GM19238 (cell line): ENCODE results near the gene MACROD2.

Experiments
- DNase-seq: peaks from one replicate; pipeline ENCODE4 v3.0.0; 2011; ENCODE audit warnings: low spot score; ENCODE audit not compliant: insufficient read length

The MACROD2 gene

DNA sequence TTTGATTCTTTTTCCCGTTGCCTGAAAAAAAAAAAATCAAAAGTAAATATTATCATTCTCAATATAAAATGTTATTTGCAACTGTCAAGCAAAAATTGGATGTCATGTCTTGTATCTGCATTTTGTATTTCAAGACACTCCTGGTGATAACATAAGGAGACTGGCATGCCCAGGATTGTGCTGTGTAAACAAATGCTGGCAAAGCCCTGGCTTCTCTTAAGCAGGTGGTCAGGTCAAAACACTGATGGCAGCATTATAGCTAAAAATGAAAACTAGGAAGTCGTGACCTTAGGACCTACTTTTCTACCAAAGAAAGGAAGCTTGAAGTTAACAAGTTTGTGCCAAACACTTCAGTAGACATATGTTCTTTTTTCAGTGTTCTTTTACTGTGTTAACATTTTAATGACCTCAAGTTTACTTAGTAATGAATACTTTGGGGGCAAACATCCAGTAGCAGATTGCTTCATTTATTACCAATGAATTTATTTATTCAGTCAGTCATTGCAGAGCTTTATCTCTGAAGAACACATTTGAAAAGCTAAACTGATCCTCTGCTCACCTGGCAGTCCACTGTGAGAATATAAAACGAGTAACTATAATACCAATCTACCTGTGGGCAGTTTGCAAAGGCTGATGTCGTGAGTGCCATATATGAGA, 585.2 kb downstream of the MACROD2 start:
- no peak for DNase-seq

GRCh38 chr20:14581731-14582130, 586.4 kb downstream of the MACROD2 start:
- DNase-seq, result no peak

GRCh38 chr20:14582855-14583254, 587.5 kb downstream of the MACROD2 start:
- DNase-seq, result no peak

GRCh38 chr20:14583413-14583812, 588.1 kb downstream of the MACROD2 start:
- DNase-seq, result no peak

DNA sequence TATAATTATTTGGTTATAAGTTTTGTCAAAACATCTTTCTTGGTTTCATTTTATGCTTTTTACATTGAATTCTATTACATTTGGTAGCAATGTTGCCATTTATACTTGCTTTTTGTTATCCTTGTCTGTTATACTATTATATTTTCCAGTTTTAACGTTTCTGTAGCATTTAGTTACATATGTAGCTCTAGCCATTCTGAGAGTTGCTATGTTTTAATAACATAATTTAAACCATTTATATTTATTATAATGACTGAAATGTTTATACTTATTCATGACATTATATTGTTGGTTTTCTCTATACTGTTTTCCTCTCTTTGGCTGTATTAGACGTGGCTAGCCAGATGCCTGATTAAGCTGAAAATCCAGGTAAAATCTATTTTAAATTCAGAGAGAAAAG, 594.1 kb downstream of the MACROD2 start:
- no peak for DNase-seq

DNA sequence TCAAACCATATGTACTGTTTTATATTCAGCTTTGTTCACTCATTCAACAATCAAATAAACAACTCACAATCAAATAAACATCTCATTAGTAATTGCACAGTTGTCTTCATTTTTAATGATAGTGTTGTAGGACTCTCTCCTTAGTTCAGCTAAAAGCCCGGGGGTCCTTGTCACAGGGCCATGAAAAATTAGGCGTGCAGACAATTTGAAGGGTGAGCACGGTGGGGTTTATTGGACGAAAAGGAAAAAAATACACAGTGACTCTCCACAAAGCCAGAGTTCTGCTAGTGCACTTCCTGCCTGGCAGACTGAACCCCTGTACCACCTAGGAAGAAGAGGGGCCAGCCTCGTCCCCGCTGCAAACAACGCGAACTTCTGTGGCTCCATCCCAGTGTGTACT, 599.7 kb downstream of the MACROD2 start:
- no peak for DNase-seq

- DNase-seq, result no peak
Measured at GRCh38 chr20:14597206-14597715, 601.9 kb downstream of the MACROD2 start.

GRCh38 chr20:14599613-14600012, 604.3 kb downstream of the MACROD2 start:
- no peak for DNase-seq

DNA sequence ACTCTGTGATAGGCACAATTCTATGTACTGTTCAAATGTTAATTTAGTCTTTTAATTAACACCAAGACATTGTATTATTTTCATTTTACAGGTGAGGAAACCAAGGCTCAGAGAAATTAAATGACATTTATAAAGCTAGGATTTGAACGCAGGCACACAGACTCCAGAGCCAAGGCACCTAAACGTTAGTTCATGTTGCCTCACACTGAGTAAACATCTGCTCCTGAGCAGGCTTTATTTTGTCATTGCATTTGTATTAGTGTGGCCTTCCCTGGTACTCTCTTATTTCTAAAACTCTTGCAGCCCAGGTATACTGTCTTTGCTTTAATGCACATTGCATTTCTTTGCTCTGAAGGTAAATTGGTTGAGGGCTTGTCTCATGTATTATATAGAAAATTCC, 605.2 kb downstream of the MACROD2 start:
- no peak for DNase-seq

- no peak for DNase-seq
Measured at GRCh38 chr20:14604143-14604542, 608.8 kb downstream of the MACROD2 start.

GRCh38 chr20:14609328-14610221, 614.3 kb downstream of the MACROD2 start:
- no peak for DNase-seq

DNA sequence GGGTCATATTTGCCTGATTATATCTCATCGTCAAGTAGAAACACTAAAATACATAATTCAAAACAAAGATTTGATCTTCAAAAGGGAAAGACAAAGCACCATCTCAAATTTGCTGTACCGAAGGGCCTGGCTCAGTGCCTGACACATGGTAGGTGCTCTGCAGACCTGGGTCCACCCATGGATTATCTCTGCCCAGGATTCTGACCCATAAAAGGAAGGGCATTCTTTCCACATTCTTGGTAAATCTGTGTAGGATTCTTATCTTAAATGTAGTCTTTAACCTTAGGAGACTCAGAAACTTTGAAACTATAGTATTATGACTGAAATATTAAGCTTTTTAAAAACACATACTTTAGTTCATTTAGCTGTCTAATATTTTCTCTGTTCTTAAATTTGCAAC, 616.2 kb downstream of the MACROD2 start:
- no peak for DNase-seq

GRCh38 chr20:14612391-14612790, 617.1 kb downstream of the MACROD2 start:
- DNase-seq, result no peak

DNA sequence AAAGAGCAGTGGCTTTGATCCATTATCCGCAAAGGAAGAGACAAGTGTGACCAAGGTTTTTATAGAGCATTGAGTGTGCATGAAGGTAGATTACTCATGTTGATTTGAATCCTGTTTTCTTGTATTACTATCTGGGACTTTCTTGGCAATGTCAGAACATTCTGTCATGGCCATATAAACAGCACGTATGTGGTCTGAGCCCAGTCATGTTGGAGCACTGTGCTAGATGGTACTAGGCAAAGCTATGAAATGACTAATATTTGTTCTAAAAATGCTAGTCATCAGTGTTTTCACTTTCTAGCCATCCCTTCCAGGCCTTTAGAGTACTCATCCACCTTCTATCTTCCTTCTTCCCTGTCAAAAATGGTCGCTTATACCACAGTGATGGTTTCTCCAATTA, 620.7 kb downstream of the MACROD2 start:
- DNase-seq, result no peak

DNA sequence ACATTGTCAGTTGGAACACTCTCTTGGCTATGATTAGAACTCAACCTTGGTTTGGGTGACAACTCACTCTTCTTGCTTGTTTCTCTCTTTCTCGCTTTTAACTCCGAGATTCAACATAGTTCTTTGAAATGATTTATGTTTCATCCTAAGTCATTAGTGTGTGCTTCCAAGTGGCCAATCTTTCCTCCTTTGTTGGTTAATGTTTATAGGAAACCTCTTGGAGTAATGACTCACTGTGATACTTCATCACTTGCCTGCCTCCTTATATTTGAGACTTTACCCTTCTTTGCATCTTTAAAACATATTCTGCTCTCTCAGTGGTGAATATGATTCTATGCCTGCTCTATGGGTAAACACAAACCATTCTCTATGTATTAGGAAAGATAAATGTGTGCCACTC, 621.8 kb downstream of the MACROD2 start:
- no peak for DNase-seq

DNA sequence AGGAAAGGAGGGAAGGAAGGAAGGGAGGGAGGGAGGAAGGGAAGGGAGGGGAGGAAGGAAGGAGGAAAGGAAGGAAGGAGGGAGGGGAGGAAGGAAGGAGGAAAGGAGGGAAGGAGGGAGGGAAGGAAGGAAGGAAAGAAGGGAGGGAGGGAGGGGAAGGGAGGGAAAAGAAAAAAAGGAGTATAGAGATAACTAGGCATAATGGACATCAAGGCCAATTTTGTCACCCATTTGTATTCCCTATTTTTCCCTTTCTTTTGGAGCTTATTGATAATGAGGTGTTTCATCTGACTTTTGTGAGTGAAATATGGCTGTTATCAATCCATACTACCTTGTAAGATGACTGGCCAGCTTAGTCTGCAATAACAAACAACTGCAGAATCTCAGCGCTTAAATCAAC, 624.1 kb downstream of the MACROD2 start:
- no peak for DNase-seq

GRCh38 chr20:14622796-14623195, 627.5 kb downstream of the MACROD2 start:
- no peak for DNase-seq

DNA sequence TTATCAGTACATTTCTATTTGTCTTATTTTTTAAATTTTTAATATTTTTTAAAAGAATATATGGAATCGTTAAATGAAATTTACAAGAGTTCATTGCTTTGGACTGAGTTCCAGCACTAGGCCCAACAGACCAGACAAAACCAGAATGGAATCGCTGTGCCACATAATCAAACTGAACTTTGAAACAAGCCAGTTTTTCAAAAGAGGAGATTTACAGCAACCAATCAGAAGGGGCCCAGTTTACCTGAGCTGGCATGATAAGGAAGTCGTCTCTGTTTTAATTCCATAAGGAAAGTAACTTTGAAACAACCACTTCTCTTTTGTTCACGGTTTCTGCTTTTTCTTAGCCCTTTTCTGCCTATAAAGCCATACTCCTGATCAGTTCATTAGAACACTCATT, 635.7 kb downstream of the MACROD2 start:
- DNase-seq, result no peak

DNA sequence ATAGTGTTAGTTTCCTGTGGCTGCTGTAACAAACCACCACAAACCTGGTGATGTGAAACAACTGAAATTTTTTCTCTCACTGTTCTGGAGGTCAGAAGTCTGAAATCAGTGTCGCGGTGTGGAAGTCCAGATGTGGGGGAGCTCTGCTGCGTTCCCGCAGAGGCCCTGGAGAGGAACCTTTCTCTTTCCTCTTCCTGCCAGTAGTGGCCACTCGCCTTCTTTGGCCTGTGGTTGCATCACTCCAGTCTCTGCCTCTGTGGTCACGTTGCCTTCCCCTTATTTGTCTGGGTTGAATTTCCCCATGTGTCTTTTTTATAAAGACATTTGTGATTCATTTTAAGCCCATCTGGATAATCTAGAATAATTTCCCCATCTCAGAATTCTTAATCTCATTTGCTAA, 637.6 kb downstream of the MACROD2 start:
- no peak for DNase-seq

DNA sequence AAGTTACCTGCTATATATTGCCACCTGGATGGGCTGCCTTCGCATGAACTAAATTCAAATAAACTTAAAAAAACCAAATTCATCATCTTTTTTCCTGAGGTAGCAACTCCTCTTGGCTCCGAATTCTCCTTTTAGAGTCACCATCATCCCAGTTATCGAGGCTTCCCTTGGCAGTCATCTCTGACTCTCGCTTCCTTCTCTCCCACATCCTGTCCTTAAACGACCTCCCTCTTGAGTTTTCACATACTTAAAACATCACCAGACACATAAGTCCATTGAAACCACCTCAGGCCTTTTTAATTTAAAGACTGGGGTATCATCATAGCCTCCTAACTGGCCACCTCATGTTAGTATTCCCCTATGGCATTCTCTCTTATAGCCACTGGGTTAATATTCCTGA, 638.2 kb downstream of the MACROD2 start:
- DNase-seq, result no peak

GRCh38 chr20:14634665-14635064, 639.3 kb downstream of the MACROD2 start:
- no peak for DNase-seq

- no peak for DNase-seq
Measured at GRCh38 chr20:14637441-14637840, 642.1 kb downstream of the MACROD2 start.

DNA sequence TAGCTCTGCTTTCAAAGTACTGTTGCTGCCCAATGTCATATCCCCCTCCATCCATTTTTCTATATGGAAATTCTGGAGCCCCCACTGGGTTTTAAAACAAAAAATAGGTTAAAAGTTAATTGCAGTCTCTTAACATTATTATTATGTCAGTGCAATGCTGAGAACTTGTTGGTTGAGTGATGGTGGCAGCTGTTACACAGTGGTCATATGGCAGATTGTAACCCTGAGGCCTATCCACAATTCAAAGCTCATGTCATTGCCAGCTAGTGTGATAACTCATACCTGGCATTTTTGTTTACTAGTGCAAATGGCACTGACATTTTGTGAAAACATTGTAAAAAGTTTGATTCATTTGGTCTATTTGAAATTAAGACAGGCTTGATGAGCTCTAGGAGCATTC, 647.8 kb downstream of the MACROD2 start:
- DNase-seq, result no peak
